Sigmoid colon (tissue), 4 donors: ENCODE results near the gene PAX5.

Experiments used
- CTCF ChIP-seq, 4 experiments: fragments of 450-650 bp in 3 of 4; fragments of 200-600 bp in 1 of 4; IDR thresholded peaks; one replicate each; pipeline ENCODE4 v1.5.1; 2016 to 2019; ENCODE audit warnings: antibody characterized with exemption in 4 of 4, mild to moderate bottlenecking in 3 of 4, moderate library complexity in 2 of 4
- EP300 ChIP-seq, 4 donors: sonication (generic); formaldehyde crosslinking; IDR thresholded peaks; one replicate each; pipeline ENCODE4 v1.6.1; 2017; ENCODE audit warnings: antibody characterized with exemption in 4 of 4
- POLR2A ChIP-seq, 2 donors: fragments of 450-650 bp; IDR thresholded peaks; one replicate each; pipeline ENCODE4 v1.6.1; 2016; ENCODE audit warnings: antibody characterized with exemption in 2 of 2, mild to moderate bottlenecking in 2 of 2, moderate library complexity in 2 of 2
- POLR2AphosphoS5 ChIP-seq, 4 donors: sonication (generic); formaldehyde crosslinking; IDR thresholded peaks; one replicate each; pipeline ENCODE4 v1.6.1; 2017; ENCODE audit warnings: antibody characterized with exemption in 4 of 4

DNA sequence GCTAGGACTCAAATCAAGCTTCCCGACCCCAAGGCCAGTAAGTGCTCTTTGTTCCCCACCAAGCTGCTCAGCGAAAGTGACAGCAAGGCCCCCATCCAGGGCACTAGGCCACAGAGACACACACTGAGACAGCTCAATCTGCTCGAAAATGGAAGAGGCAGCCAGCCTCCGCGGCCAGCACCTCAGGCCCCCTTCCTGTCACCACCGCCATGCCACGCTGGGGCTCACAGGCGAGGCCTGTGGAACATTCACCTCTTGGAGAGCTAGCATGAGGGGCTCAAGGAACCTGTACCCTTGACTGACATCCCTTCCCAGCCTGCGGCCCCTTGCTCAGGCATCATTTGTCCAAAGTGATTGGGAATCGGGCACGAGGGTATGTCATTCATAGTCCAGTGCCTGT is 71.4 kb downstream of the PAX5 start:
- TF ChIP-seq POLR2A (IDR thresholded peaks at IDR 0.05) = no peak
- TF ChIP-seq CTCF (IDR thresholded peaks at IDR 0.05) = no peak
- TF ChIP-seq POLR2AphosphoS5 (IDR thresholded peaks at IDR 0.05) = no peak
- TF ChIP-seq EP300 (IDR thresholded peaks at IDR 0.05) = no peak
